H1 (cell line): ENCODE results near the gene LRRC37A. TPM values are rescaled to one million over a fixed set of nuclear protein-coding genes. Genes with fewer than 3 reads are reported as not detected.
"Not testable (repeated sequence)": the region's sequence is repeated elsewhere in the genome, so short reads cannot be mapped to it uniquely, and the experiment has no call there.

Source experiments
- CTCF ChIA-PET: fragments of 300-600 bp; sonication (Branson Sonifier 250); formaldehyde crosslinking; loops from one replicate; lab custom pipeline; 2021; ENCODE audit not compliant: partially characterized antibody; lab: Charles Lee
- POLR2A ChIA-PET: fragments of 300-600 bp; sonication (Branson Sonifier 250); formaldehyde crosslinking; loops from one replicate; lab custom pipeline; 2021; ENCODE audit warnings: inconsistent platforms; ENCODE audit not compliant: partially characterized antibody; lab: Charles Lee
- DNase-seq, 2 experiments: peaks; one replicate each; pipeline versions ENCODE4 v3.0.0 to v3.0.0-alpha.2; 2010 to 2022; ENCODE audit warnings: low spot score in 2 of 2, low read depth in 1 of 2, mixed read lengths in 1 of 2
- FAIRE-seq: peaks from 2 replicates; lab custom pipeline; 2011; peaks lifted over from hg19 to GRCh38; lab: Jason Lieb, UNC
- H2AFZ ChIP-seq: 2 replicates; pipeline ENCODE4 v1.8.1; 2012; ENCODE audit warnings: low read length, inconsistent platforms
- H2AK5ac ChIP-seq: 2 replicates; pipeline ENCODE4 v1.6.1; 2013; ENCODE audit warnings: low read depth, low read length
- H2BK120ac ChIP-seq: replicated peaks from 2 replicates; pipeline ENCODE3; 2013; ENCODE audit warnings: low read depth, low read length, inconsistent platforms
- H2BK12ac ChIP-seq: 2 replicates; pipeline ENCODE4 v1.6.1; 2013; ENCODE audit warnings: low read depth, low read length
- H2BK15ac ChIP-seq: 2 replicates; pipeline ENCODE4 v1.6.1; 2013; ENCODE audit warnings: low read length
- H2BK20ac ChIP-seq: 2 replicates; pipeline ENCODE4 v1.6.1; 2013; ENCODE audit warnings: low read length
- H2BK5ac ChIP-seq: 2 replicates; pipeline ENCODE4 v1.6.1; 2013; ENCODE audit warnings: low read depth, low read length
- H3K14ac ChIP-seq: 2 replicates; pipeline ENCODE4 v1.6.1; 2013; ENCODE audit warnings: inconsistent platforms; ENCODE audit not compliant: insufficient read length
- H3K18ac ChIP-seq: 2 replicates; pipeline ENCODE4 v1.6.1; 2013; ENCODE audit warnings: low read length; ENCODE audit errors: extremely low read depth
- H3K23ac ChIP-seq: 2 replicates; pipeline ENCODE4 v1.6.1; 2013; ENCODE audit warnings: inconsistent platforms; ENCODE audit not compliant: insufficient read length
- H3K23me2 ChIP-seq: 2 replicates; pipeline ENCODE4 v1.6.1; 2013; ENCODE audit warnings: low read depth, low read length
- H3K27ac ChIP-seq: 2 replicates; pipeline ENCODE4 v1.6.1; 2011; ENCODE audit warnings: low read depth, low read length, inconsistent platforms
- H3K27me3 ChIP-seq, 4 experiments: replicated peaks in 1 of 4; 1 replicate in 1 of 4; 2 replicates in 3 of 4; pipeline versions ENCODE4 v1.6.1 to v1.8.1; 2011 to 2013; ENCODE audit warnings: low read length in 3 of 4, mild to moderate bottlenecking in 3 of 4, inconsistent platforms in 2 of 4, mixed read lengths in 2 of 4, moderate library complexity in 1 of 4; ENCODE audit not compliant: control insufficient read depth in 3 of 4, insufficient read depth in 3 of 4; ENCODE audit errors: extremely low read depth in 1 of 4
- H3K36me3 ChIP-seq, 4 experiments: 2 replicates each; pipeline versions ENCODE4 v1.6.1 to v1.8.1; 2011 to 2013; ENCODE audit warnings: mild to moderate bottlenecking in 4 of 4, low read length in 3 of 4, moderate library complexity in 2 of 4, control low read depth in 1 of 4, inconsistent platforms in 1 of 4; ENCODE audit not compliant: insufficient read depth in 4 of 4, control insufficient read depth in 2 of 4
- H3K4ac ChIP-seq: replicated peaks from 2 replicates; pipeline ENCODE3; 2013; ENCODE audit warnings: low read length, low read depth, mixed read lengths, inconsistent platforms; ENCODE audit not compliant: insufficient read length
- H3K4me1 ChIP-seq, 4 experiments: replicated peaks in 1 of 4; 1 replicate in 1 of 4; 2 replicates in 3 of 4; pipeline versions ENCODE4 v1.6.1 to v1.8.1; 2011 to 2013; ENCODE audit warnings: low read length in 3 of 4, inconsistent platforms in 2 of 4, mixed read lengths in 1 of 4; ENCODE audit not compliant: insufficient read depth in 4 of 4, control insufficient read depth in 3 of 4
- H3K4me2 ChIP-seq, 2 experiments: 2 replicates each; pipeline versions ENCODE4 v1.6.1 to v1.8.1; 2011 to 2013; ENCODE audit warnings: low read depth in 2 of 2, low read length in 2 of 2, control low read depth in 1 of 2, inconsistent platforms in 1 of 2, mild to moderate bottlenecking in 1 of 2; ENCODE audit not compliant: insufficient read depth in 1 of 2
- H3K4me3 ChIP-seq, 4 experiments: fragments of 200-600, 300-600 bp in 1 of 4; sonication (generic), shearing (Covaris generic), sonication (Bioruptor Twin) in 1 of 4; 2 replicates each; pipeline versions ENCODE4 v1.5.1 to v1.8.1; 2011 to 2016; ENCODE audit warnings: low read length in 4 of 4, low read depth in 3 of 4, control low read depth in 2 of 4, inconsistent platforms in 2 of 4, mild to moderate bottlenecking in 2 of 4, mixed read lengths in 1 of 4, moderate library complexity in 1 of 4; ENCODE audit not compliant: insufficient read depth in 2 of 4; ENCODE audit errors: extremely low read depth in 1 of 4
- H3K56ac ChIP-seq: replicated peaks from 2 replicates; pipeline ENCODE3; 2013; ENCODE audit warnings: low read depth, mild to moderate bottlenecking, mixed read lengths, low read length, inconsistent platforms; ENCODE audit not compliant: insufficient read length
- H3K79me1 ChIP-seq: 2 replicates; pipeline ENCODE4 v1.6.1; 2013; ENCODE audit warnings: low read depth, low read length, control low read depth
- H3K79me2 ChIP-seq, 2 experiments: 2 replicates each; pipeline versions ENCODE4 v1.6.1 to v1.8.1; 2012 to 2013; ENCODE audit warnings: low read length in 2 of 2, mild to moderate bottlenecking in 2 of 2, inconsistent platforms in 1 of 2; ENCODE audit not compliant: insufficient read depth in 2 of 2, control insufficient read depth in 1 of 2
- H3K9ac ChIP-seq, 4 experiments: replicated peaks in 1 of 4; 1 replicate in 1 of 4; 2 replicates in 3 of 4; pipeline versions ENCODE4 v1.6.1 to v1.8.1; 2011 to 2013; ENCODE audit warnings: low read depth in 3 of 4, low read length in 3 of 4, control low read depth in 2 of 4, mild to moderate bottlenecking in 2 of 4, moderate library complexity in 2 of 4, inconsistent platforms in 1 of 4; ENCODE audit errors: extremely low read depth in 1 of 4
- H3K9me3 ChIP-seq, 2 experiments: 2 replicates each; pipeline versions ENCODE4 v1.6.1 to v1.8.1; 2012 to 2013; ENCODE audit warnings: mild to moderate bottlenecking in 2 of 2, moderate library complexity in 2 of 2, control low read depth in 1 of 2, inconsistent platforms in 1 of 2, low read depth in 1 of 2, low read length in 1 of 2, mixed read lengths in 1 of 2; ENCODE audit not compliant: insufficient read depth in 2 of 2
- H4K20me1 ChIP-seq, 2 experiments: replicated peaks in 1 of 2; 2 replicates each; pipeline versions ENCODE3 to v1.8.1; 2011 to 2013; ENCODE audit warnings: inconsistent platforms in 2 of 2, low read length in 2 of 2, mild to moderate bottlenecking in 1 of 2; ENCODE audit not compliant: insufficient read depth in 2 of 2, control insufficient read depth in 1 of 2
- H4K5ac ChIP-seq: 2 replicates; pipeline ENCODE4 v1.6.1; 2013; ENCODE audit warnings: low read length, low read depth, mixed read lengths, inconsistent platforms; ENCODE audit not compliant: insufficient read length
- H4K8ac ChIP-seq: 2 replicates; pipeline ENCODE4 v1.8.0; 2013; ENCODE audit warnings: mild to moderate bottlenecking, moderate library complexity, low read length, inconsistent platforms; ENCODE audit not compliant: insufficient read depth; ENCODE audit errors: extremely low read depth
- H4K91ac ChIP-seq: replicated peaks from 2 replicates; pipeline ENCODE3; 2013; ENCODE audit warnings: low read length, mixed read lengths, inconsistent platforms; ENCODE audit not compliant: insufficient read length
- WGBS, 2 experiments: shearing (Covaris generic) in 1 of 2; methylation state at CpG; one replicate each; pipeline versions ENCODE4 v1.1.6 to v1.1.7; 2013 to 2015; ENCODE audit warnings: low lambda C conversion rate in 2 of 2, mixed read lengths in 2 of 2, inconsistent platforms in 1 of 2, low coverage in 1 of 2, missing lambda C conversion rate in 1 of 2; ENCODE audit not compliant: insufficient replicate concordance in 2 of 2, insufficient coverage in 1 of 2, insufficient read length in 1 of 2; ENCODE audit errors: extremely low coverage in 1 of 2, missing lambda C conversion rate in 1 of 2; 5-methylcytosine and 5-hydroxymethylcytosine counted together
- long read RNA-seq, 2 experiments: library from RNA in 1 of 2; library from capped mRNA in 1 of 2; stranded (forward); transcript quantifications; one replicate each; pipeline ENCODE4 v2.0.0, GENCODE V29; 2021; ENCODE audit warnings: inconsistent platforms in 1 of 2
- polyA minus RNA-seq, 3 experiments: library from RNA; depleted of rRNA, polyadenylated mRNA; stranded (reverse); fragments of >200 nt; gene quantifications; 1 replicate in 2 of 3; 2 replicates in 1 of 3; pipeline ENCODE4 v1.2.3, GENCODE V29; 2011
- polyA plus RNA-seq, 7 experiments: library from polyadenylated mRNA; depleted of rRNA in 3 of 7; stranded (reverse) in 5 of 7; unstranded in 2 of 7; fragments of >200 nt in 5 of 7; fragments of 200-250 nt in 2 of 7; gene quantifications; 1 replicate in 5 of 7; 2 replicates in 1 of 7; 4 replicates in 1 of 7; pipeline versions ENCODE4 v1.2.1 to v1.2.3, GENCODE V29; 2011 to 2013; ENCODE audit warnings: missing spikeins in 2 of 7, mixed read lengths in 2 of 7
- total RNA-seq: library from RNA; stranded (reverse); fragmentation: NEBNext Ultra II Directional; extraction: Animal tissue kit (Norgen Biotek cat#: 25700); gene quantifications from 2 replicates; pipeline ENCODE4 v1.2.1, GENCODE V29; 2021

LRRC37A gene
- total RNA-seq (1.8 and 2.9 TPM in 2 replicates), polyA plus RNA-seq (2011; rRNA removed) (1.1 and 1.4 TPM in 2 replicates), polyA minus RNA-seq (2011; rRNA and poly(A)+ RNA removed) (14.5 and 15.8 TPM in 2 replicates)
- 1.9 TPM for polyA plus RNA-seq (2011; cell fraction: cytosol; rRNA removed)
- polyA plus RNA-seq (2011; cell fraction: nucleus; rRNA removed) = 7.7 TPM
- 2.2 to 3.2 TPM (median 2.9 TPM) in 4 replicates for polyA plus RNA-seq (2012, experiment 1 of 2)
- 0.28 TPM for polyA plus RNA-seq (2012, experiment 2 of 2)
- polyA plus RNA-seq (2013, experiment 1 of 2) = 1.7 TPM
- polyA plus RNA-seq (2013, experiment 2 of 2) = 1.4 TPM
- polyA minus RNA-seq (2011; cell fraction: cytosol; rRNA and poly(A)+ RNA removed) = 1.2 TPM
- polyA minus RNA-seq (2011; cell fraction: nucleus; rRNA and poly(A)+ RNA removed) = 14.6 TPM
- long read RNA-seq, experiment 1, partial matches to known transcripts = 1 of 1 reads
- long read RNA-seq, experiment 1, other reads (novel, unspliced or antisense) = 0 of 1 reads
- long read RNA-seq, experiment 2 = 0 reads

DNA sequence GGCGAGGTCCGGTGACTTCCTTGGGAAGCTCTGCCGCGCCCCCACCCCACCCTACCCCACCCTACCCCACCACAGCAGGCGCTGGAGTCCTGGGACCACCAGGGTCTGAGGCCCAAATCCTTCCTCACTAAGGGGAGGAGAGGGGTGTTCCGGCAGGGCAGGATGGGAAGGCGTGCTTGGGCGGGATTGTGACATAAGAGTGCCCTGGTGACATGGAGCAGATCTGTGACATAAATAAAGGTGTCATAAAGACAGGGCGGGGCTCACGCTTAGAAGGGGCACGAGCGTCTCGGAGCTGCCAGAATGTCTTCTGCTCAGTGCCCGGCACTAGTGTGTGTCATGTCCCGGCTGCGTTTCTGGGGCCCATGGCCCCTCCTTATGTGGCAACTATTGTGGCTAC lies at the start of gene LRRC37A:
Gene LRRC37A, plus strand, starts transcription at position 301 of the 400 bp plus-strand sequence. Its CDS starts 3 bp downstream, at position 304.
- H3K9ac ChIP-seq, H3K4ac ChIP-seq, H3K14ac ChIP-seq, H3K56ac ChIP-seq, H4K20me1 ChIP-seq, H2AFZ ChIP-seq, H3K23me2 ChIP-seq, H3K9me3 ChIP-seq, H2BK20ac ChIP-seq, H2BK15ac ChIP-seq, H2BK5ac ChIP-seq, H3K36me3 ChIP-seq, H2BK120ac ChIP-seq, H2AK5ac ChIP-seq, H4K91ac ChIP-seq, H3K4me2 ChIP-seq, H3K4me1 ChIP-seq, H3K18ac ChIP-seq, H4K8ac ChIP-seq, H3K23ac ChIP-seq, H3K27ac ChIP-seq, H3K79me1 ChIP-seq, CTCF ChIA-PET, H3K27me3 ChIP-seq, FAIRE-seq, H3K79me2 ChIP-seq, H3K4me3 ChIP-seq, H4K5ac ChIP-seq, H2BK12ac ChIP-seq, DNase-seq, POLR2A ChIA-PET: not testable (repeated sequence)
- no CpG with 5 or more reads among the region's 16 CpGs for WGBS, 2 experiments
